Esophagus (tissue), 2 donors: Measurements from ENCODE around the gene DYNLT4. TPM values are rescaled to one million over a fixed set of nuclear protein-coding genes. Genes with fewer than 3 reads are reported as not detected.
A peak's percentile ranks its signal among the peaks of the same experiment; 100 is the strongest.
"Not testable (repeated sequence)": the region's sequence is repeated elsewhere in the genome, so short reads cannot be mapped to it uniquely, and the experiment has no call there.

Source experiments
- H3K27ac ChIP-seq, 2 donors: one replicate each; pipeline ENCODE4 v1.5.1; 2013; ENCODE audit warnings: low read depth in 2 of 2, mild to moderate bottlenecking in 2 of 2, inconsistent platforms in 1 of 2, low read length in 1 of 2, moderate library complexity in 1 of 2
- H3K27me3 ChIP-seq, 2 donors: one replicate each; pipeline ENCODE4 v1.6.1; 2013; ENCODE audit warnings: low read length in 2 of 2, control low read depth in 1 of 2, mild to moderate bottlenecking in 1 of 2; ENCODE audit not compliant: insufficient read depth in 2 of 2, control insufficient read depth in 1 of 2
- H3K36me3 ChIP-seq, 2 donors: one replicate each; pipeline ENCODE4 v1.6.1; 2013; ENCODE audit warnings: low read length in 1 of 2; ENCODE audit not compliant: control insufficient read depth in 2 of 2, insufficient read depth in 2 of 2
- H3K4me1 ChIP-seq, 2 donors: one replicate each; pipeline ENCODE4 v1.6.1; 2013; ENCODE audit warnings: low read length in 1 of 2; ENCODE audit not compliant: control insufficient read depth in 2 of 2, insufficient read depth in 2 of 2
- H3K4me3 ChIP-seq, 2 donors: one replicate each; pipeline ENCODE4 v1.5.1; 2013; ENCODE audit warnings: low read length in 2 of 2, mild to moderate bottlenecking in 2 of 2, low read depth in 1 of 2, moderate library complexity in 1 of 2
- H3K9me3 ChIP-seq, 2 donors: one replicate each; pipeline ENCODE4 v1.6.1; 2013; ENCODE audit warnings: mild to moderate bottlenecking in 2 of 2, low read depth in 1 of 2, low read length in 1 of 2, moderate library complexity in 1 of 2; ENCODE audit not compliant: control insufficient read depth in 2 of 2, insufficient read depth in 1 of 2
- WGBS, 2 donors: extraction: QIAGEN DNeasy Blood & Tissue Kit; methylation state at CpG; one replicate each; pipeline ENCODE4 v1.1.7; 2013; 5-methylcytosine and 5-hydroxymethylcytosine counted together
- polyA plus RNA-seq, 2 donors: library from polyadenylated mRNA; stranded (reverse); fragments of 200-250 nt; gene quantifications; one replicate each; pipeline ENCODE4 v1.2.3, GENCODE V29; 2013
- donor health status: healthy with polysubstance abuse.
- donor health status: Bipolar disorder and iron deficiency.

The DYNLT4 gene
- polyA plus RNA-seq, 2 donors: 0.14 to 0.26 TPM

DNA sequence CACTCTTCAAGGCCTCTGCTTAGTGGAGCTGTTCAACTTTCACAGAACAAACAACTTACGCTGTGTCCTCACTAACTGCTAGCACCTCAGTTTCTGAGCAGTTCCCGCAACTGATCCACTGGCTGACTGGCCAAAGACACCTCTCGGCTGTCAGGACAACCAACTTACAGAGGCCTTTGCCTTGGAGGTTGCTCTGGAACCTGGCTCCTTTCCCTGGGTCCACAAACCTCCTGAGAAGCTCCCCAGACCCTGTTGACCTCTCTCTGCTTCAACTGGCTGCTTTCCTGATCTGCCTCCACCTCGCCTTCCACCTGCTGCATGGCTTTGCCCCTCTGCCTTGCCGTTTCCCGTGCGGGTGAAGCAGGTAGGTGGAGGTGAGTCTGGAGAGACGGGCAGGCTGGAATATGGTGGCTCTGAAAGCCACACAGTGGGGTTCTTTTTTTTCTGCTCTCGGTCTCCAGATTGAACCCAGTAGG lies 14.1 kb upstream of the DYNLT4 start:
- Histone ChIP-seq H3K4me3 (no peak overlapping the region), H3K36me3 (no peaks in the 10 kb centered on the region), H3K27ac (no peak overlapping the region), H3K27me3 (no peaks in the 10 kb centered on the region), H3K4me1 (peaks cover 0 to 6% of the 10 kb centered on the region in 2 donors), H3K9me3 (no peaks in the 10 kb centered on the region)
- 86% methylated on average over 9 of the region's 9 CpGs for WGBS, 2 donors

DNA sequence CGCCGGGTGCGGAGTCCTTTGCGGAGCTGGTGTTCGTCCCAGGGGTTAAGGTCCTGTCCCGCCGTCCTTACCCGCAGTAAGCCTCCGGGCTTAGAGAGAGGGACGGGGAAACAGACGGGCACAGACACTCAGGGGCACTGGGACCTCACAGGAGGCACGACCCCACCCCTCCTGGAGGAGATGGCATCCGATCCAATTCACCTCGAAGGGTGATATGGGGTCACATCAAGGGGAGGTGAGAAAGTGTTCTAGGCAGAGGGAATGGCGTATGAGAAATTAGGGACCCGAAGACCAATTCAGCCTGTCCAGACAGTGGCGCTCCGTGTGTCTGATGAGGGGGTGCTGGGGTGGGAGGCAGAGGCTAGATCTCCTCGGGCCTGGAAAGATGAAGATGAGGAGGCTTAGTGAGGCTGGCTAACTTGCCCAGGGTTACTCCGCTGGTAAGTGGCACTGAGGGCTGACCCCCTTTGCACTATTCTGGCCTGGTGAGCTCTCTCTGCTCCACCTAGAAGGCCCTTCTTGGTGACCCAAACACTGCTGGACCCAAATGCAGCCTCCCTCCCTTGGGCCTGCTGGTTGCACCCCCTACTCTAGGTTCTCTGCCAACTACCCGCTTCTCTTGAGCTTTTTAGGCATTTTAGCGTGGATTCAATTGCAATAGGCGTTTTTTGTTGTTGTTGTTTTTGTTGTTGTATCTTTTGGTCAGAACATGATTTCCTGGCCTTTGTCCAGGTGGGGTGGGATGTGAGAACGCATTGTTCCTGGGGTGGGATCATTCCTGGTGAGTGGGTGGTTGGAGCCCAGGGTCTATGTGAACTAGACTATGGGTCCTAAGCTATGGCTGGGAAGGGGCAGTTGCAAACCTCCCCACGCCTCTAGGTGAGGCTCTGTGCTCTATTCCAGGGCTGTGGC lies 13.4 kb upstream of the DYNLT4 start:
- Histone ChIP-seq H3K36me3 (peaks cover 0 to under 1% of the 10 kb centered on the region in 2 donors), H3K4me1 (peaks cover 0 to 6% of the 10 kb centered on the region in 2 donors), H3K4me3 (peak overlapping the region; percentile 54 to 64), H3K9me3 (no peaks in the 10 kb centered on the region), H3K27me3 (no peaks in the 10 kb centered on the region), H3K27ac (peak overlapping the region; percentile 93 to 98)
- WGBS, 2 donors: 26 to 28% methylated on average over 25 of the region's 25 CpGs

DNA sequence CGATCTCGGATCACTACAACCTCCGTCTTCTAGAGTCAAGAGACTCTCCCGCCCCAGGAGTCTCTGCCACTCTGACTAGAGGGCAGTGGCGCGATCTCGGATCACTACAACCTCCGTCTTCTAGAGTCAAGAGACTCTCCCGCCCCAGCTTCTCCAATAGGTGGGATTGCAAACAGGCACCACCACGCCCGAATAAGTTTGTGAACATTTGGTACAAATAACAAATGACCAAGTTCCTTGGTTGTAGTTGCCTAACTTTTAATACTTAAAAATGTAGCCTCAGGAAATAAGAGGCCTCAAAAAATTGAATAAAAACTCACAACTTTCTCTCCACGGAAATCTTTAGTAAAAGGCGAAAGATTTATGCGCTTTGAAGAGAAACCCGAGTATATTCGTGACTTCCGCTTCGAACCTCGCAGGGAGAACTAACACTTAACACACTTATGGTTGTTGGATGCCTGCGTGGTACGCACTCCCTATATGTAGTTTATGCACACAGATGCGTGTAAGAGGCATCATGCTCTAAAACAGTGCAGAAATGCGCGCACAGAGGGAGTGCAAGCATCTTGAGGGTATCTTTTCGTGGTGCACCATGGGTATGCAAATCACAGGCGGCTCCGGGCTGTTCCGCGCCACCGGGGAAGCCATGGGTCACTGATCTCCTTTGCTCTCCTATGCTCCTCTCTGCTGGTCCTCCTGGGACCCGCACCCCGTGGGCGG lies 12.6 kb upstream of the DYNLT4 start:
- H3K27ac ChIP-seq: peak overlapping the region; percentile 93 to 98
- peaks cover 0 to 2% of the 10 kb centered on the region in 2 donors for H3K36me3 ChIP-seq
- H3K9me3 ChIP-seq: no peaks in the 10 kb centered on the region
- H3K27me3 ChIP-seq: no peaks in the 10 kb centered on the region
- WGBS, 2 donors: 0 to 1% methylated on average over 33 of the region's 33 CpGs
- peak overlapping the region; percentile 54 to 64 for H3K4me3 ChIP-seq
- peaks cover 0 to 6% of the 10 kb centered on the region in 2 donors for H3K4me1 ChIP-seq

DNA sequence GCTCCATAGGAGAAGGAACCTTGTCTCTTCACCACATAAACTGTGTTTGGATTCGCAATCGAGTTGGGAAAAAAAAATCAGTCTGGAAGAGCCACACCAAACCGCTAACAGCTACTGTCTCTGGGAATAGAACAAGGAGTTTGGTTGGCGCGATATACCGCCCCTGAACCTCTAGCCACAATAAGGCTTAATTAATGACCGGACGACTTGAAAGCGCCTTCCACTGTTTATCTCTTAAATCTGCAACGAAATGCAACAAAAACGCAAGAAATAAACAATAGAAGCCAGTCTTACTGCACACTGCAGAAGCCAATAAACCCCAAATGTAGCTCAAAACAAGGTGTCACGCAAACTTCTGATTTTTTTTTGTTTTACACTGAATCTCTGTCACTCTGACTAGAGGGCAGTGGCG lies 12.1 kb upstream of the DYNLT4 start:
- peak overlapping the region; percentile 90 to 93 for H3K27ac ChIP-seq
- WGBS, 2 donors: 1% methylated on average over 13 of the region's 13 CpGs
- peak overlapping the region in 1 of 2 donors; percentile 64 for H3K4me3 ChIP-seq
- no peaks in the 10 kb centered on the region for H3K9me3 ChIP-seq
- no peaks in the 10 kb centered on the region for H3K27me3 ChIP-seq
- H3K4me1 ChIP-seq: peaks cover 0 to 6% of the 10 kb centered on the region in 2 donors
- peaks cover 0 to 2% of the 10 kb centered on the region in 2 donors for H3K36me3 ChIP-seq

DNA sequence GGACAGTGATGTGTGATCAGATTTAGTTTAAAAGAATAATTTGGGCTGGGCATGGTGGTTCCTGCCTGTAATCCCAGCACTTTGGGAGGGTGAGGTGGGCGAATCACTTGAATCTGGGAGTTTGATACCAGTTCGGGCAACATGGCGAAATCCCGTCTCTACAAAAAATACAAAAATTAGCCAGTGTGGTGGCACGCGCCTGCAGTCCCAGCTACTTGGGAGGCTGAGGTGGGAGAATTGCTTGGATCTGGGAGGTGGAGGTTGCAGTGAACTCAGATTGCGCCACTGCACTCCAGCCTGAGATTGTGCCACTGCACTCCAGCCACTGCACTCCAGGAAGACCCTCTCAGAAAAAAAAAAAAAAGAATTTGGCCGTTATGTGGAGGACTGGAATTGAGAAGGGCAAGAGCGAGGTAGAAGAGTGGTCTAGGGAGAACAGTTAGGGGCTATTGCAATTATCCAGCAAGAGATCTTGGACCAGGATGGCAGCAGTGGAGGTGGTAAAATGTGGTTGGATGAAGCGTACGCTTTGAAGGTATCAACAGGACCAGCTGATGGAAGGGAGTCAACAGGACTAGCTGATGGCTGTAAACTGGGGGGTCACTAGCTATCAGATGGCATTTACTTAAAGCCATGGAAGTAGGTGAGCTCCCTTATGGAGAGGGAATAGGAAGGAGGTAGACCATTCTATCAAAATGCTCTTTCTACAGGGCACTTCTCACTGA lies 10.8 kb upstream of the DYNLT4 start:
- Histone ChIP-seq H3K9me3 (no peaks in the 10 kb centered on the region), H3K36me3 (peaks cover 0 to 3% of the 10 kb centered on the region in 2 donors), H3K27me3 (no peaks in the 10 kb centered on the region), H3K4me1 (peaks cover 0 to 10% of the 10 kb centered on the region in 2 donors), H3K27ac (no peak overlapping the region), H3K4me3 (no peak overlapping the region)
- WGBS, 2 donors: 95 to 96% methylated on average over 11 of the region's 11 CpGs

DNA sequence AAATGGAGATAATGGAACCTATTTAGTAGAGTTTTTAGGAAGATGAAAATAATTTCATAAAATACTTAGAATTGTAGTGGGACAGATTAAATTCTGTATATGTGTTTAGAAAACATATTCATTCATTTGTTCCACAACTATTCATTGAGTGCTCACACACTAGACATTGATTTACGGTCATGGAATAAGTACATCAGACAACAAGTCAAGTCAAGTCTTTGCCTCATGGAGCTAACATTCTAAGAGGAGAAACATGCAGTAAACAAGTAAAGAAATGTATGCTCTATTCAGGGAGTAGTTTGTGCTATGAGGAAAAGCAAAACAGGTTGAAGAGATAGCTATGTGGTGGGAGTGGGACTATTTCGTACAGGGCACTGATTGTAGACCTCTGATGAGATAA lies 10.2 kb upstream of the DYNLT4 start:
- no peak overlapping the region for H3K4me3 ChIP-seq
- 75 to 76% methylated on average over 2 of the region's 2 CpGs for WGBS, 2 donors
- H3K27ac ChIP-seq: no peak overlapping the region
- H3K9me3 ChIP-seq: no peaks in the 10 kb centered on the region
- no peaks in the 10 kb centered on the region for H3K27me3 ChIP-seq
- H3K36me3 ChIP-seq: peaks cover 0 to 5% of the 10 kb centered on the region in 2 donors
- H3K4me1 ChIP-seq: peaks cover 0 to 11% of the 10 kb centered on the region in 2 donors

DNA sequence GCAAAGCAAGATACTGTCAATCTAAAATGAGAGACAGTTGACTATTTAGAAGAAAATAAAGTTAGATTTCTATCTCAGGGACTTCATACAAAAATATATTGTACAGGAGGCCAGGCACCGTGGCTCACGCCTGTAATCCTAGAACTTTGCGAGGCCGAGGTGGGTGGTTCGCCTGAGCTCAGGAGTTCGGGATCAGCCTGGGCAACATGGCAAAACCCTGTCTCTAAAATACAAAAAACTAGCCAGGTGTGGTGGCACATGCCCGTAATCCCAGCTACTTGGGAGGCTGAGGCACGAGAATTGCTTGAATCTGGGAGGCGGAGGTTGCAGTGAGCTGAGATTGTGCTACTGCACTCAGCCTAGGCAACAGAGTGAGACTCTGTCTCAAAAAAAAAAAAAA lies 8.8 kb upstream of the DYNLT4 start:
- H3K4me3 ChIP-seq, H3K9me3 ChIP-seq, H3K27me3 ChIP-seq, H3K4me1 ChIP-seq, H3K36me3 ChIP-seq, H3K27ac ChIP-seq: not testable (repeated sequence)
- WGBS, 2 donors: 92% methylated on average over 9 of the region's 9 CpGs

DNA sequence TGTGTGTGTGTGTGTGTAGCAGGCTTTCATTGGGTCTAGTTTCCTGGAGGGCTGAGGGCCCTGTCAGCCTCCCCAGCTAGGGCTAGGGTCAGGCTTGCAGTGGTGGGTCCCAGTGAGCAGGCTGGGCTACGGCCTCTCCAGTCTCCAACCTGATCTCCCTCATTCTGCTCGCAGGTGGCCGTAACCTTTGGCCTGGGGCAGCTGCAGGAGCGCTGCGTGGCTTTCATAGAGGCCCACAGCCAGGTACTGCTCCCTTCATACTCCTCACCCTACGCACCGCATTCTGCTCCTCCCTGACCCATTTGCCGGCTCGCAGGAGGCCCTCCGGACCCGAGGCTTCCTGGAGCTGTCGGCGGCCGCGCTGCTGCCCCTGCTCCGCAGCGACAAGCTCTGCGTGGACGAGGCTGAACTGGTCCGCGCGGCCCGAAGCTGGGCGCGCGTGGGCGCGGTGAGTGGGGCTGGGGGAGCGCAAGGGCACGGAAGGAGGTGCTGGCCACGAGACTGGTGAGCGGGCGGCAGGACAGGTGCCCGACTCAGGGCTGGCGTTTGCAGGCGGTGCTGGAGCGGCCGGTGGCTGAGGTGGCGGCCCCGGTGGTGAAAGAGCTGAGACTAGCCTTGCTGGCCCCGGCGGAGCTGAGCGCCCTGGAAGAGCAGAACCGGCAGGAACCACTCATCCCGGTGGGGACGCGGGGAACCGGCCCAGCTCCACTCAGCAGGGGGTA lies 5.8 kb upstream of the DYNLT4 start:
- 57 to 72% methylated on average over 46 to 48 of the region's 48 CpGs for WGBS, 2 donors
- no peaks in the 10 kb centered on the region for H3K9me3 ChIP-seq
- H3K36me3 ChIP-seq: peaks cover 0 to 10% of the 10 kb centered on the region in 2 donors
- H3K4me1 ChIP-seq: peaks cover 17 to 29% of the 10 kb centered on the region in 2 donors
- no peaks in the 10 kb centered on the region for H3K27me3 ChIP-seq
- peak overlapping the region; percentile 5 to 49 for H3K4me3 ChIP-seq
- H3K27ac ChIP-seq: peak overlapping the region; percentile 81 to 88

DNA sequence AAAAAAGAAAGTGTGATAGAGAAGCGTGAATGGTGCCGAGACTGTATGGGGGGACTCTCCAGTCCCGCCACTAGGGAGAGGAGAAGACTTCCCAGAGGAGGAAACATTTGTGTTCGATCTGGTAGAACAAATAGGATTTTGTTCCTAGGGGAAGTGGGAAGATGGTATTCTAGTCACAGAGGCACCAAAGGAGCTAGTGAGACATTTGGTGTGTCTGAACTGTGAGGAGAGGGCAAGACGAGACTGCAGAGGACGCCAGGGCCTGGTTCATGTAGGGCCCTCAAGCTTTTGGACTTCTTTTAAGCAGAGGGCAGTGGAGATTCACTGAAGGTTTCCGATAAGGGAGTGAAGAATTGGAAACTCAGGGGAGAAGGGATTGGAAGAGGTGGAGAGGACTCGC lies 4.1 kb upstream of the DYNLT4 start:
- H3K36me3 ChIP-seq: peaks cover 0 to 10% of the 10 kb centered on the region in 2 donors
- no peak overlapping the region for H3K4me3 ChIP-seq
- H3K9me3 ChIP-seq: no peaks in the 10 kb centered on the region
- H3K4me1 ChIP-seq: peaks cover 17 to 46% of the 10 kb centered on the region in 2 donors
- H3K27me3 ChIP-seq: no peaks in the 10 kb centered on the region
- WGBS, 2 donors: 75 to 83% methylated on average over 8 of the region's 8 CpGs
- no peak overlapping the region for H3K27ac ChIP-seq
